Inflammatory macrophage treated with lipopolysaccharide for 1 hour (primary cell): Measurements from ENCODE around the gene B3GNT3.
"Not testable (repeated sequence)": the region's sequence is repeated elsewhere in the genome, so short reads cannot be mapped to it uniquely, and the experiment has no call there.

ENCODE experiments used
- DNase-seq, 2 donors: peaks; one replicate each; pipeline ENCODE4 v3.0.0-alpha.2; 2020 to 2022

Gene B3GNT3

DNA sequence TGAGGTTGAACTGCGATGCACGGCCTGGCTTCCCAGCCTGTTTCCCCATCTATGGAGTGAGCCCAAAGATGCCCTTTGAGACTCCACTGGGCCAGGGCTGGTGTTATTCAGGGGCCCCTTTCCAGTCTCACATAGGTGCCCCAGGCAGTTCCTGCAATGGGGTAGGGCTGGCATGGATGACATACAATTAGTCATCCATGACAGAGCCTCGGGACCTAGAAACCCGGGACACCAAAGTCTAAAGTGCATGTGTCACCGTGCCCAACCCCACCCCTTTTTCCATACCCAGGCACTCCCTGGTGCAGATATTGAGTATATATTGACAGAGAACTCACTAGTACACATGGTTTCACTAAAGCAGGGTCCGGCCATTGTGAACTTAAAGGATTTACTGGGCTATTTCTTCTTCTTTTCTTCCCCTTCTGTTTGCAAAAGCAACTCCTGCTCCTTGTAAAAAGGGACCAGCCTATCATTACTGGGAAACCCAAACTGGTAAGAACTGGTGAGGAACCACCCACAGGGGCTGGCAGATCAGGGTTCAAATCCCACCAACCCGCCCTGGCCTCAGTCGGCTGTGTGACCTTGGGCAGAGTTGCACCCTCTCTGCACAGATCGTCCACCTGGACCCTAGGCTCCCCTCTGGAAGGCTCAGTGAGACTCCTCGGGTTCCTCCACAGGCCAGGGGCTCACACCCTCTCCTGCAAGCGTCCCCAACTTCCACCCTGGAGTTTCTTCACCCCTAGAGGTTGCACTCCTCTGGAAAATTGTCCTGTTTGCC is 2.7 kb downstream of the B3GNT3 start:
- peak in 1 of 2 donors; percentile 28 for DNase-seq

DNA sequence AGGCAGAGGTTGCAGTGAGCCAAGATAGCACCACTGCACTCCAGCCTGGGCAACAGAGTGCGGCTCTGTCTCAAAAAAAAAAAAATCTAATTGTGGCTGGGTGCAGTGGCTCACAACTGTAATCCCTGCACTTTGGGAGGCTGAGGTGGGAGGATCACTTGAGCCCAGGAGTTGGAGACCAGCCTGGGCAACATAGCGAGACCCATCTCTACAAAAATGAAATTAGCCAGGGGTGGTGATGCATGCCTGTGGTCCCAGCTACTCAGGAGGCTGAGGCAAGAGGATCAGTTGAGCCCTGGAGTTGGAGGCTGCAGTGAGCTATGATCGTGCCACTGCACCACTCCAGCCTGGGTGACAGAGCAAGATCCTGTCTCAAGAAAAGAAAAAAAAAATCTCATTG is 3.7 kb downstream of the B3GNT3 start:
- not testable (repeated sequence) for DNase-seq

DNA sequence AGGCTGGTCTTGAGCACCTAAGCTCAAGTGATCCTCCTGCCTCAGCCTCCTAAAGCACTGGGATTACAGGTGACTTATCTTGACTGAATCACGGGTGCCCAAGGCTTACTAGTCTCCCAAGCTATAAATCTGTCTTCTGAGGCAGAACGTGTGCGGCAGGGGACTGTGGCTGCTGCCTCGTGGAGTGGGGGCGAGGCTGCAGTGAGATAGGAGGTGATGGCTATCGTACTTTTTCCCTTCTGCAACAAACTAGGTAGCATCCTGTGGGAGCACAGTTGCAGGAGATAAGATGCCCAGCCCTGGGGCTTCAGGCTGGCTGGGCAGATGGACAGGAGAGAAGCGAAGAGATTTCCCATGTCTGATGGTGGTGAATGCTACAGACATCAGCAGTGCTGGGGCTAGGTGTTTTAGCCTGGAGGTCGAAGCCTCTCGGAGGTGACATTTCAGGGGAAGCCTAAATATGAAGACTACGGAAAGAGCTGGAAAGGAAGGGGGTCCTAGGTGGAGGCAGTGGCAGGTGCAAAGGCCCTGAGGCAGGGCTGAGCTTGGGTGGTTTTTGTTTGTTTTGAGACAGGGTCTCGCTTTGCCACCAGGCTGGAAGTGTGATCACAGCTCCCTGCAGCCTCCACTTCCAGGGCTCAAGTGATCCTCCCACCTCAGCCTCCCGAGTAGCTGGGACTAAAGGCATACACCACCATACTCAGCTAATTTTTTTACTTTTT is 7.4 kb downstream of the B3GNT3 start:
- no peak for DNase-seq

DNA sequence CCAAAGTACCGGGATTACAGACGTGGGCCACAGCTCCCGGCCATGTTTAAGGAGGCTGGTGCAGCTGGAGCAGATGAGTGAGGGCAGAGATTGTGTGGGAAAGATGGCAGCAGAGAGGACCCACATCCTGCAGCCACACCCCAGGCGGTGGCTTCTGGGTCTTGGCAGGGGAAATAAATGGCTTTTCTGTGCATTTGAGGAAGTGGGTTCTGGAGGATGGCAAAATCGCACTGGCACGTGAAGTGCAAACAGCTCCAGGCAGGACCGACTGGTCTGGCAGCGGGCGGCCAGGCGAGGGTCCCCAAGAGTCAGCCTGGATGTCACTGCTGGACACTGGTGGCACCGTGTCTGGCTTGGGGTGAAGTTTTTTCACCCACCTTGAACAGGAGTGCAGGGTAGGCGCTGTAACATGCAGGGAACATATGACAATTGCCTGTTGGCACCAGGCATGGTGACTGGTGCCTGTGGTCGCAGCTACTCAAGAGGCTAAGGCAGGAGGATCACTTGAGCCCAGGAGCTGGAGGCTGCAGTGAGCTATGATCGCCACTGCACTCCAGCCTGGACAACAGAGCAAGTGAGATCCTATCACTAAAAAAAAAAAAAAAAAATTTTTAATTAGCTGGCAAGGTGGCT is 8.4 kb downstream of the B3GNT3 start:
- peak; percentile 49 to 55 for DNase-seq

DNA sequence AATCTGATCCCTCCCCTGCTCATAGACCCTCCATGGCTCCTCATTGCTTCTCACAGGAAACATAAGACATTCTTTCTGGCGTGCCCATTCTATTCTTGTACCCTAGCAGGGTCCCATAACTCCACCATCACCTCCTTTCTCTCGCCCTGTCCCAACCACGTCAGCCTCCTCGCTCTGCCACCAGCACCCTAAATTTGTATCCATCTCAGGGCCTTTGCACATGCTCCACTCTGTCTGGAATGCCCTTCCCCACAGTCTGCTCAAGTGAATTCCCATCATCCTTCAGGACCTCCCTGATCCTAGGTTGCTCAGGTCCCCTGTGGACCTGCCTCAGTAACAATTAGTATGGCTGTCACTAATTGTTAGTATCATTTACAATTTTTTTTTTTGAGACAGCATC is 10.5 kb downstream of the B3GNT3 start:
- no peak for DNase-seq

- DNase-seq = no peak
Measured at GRCh38 chr19:17806945-17807344, 12.0 kb downstream of the B3GNT3 start.

GRCh38 chr19:17807731-17808316 is 12.9 kb downstream of the B3GNT3 start:
- no peak for DNase-seq

DNA sequence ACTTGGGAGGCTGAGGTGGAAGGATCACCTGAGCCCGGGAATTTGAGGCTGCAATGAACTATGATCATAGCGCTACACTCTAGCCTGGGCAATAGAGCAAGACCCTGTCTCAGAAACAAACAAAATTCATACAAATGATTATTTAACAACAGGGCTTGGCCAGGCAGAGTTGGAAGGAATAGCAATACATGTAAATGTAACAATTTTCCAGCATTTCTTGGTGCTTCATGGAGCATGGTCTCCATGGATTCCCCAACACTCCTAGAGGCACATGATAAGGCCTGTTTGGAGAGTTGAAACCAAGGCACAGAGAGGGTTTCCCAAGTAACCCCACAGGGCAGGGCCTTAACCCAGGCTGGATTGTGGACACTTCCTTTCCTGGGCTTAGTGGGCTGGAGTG is 16.2 kb downstream of the B3GNT3 start:
- no peak for DNase-seq

GRCh38 chr19:17811681-17812080 is 16.7 kb downstream of the B3GNT3 start:
- no peak for DNase-seq

GRCh38 chr19:17812099-17812498 is 17.2 kb downstream of the B3GNT3 start:
- DNase-seq = no peak

GRCh38 chr19:17817668-17818363 is 22.9 kb downstream of the B3GNT3 start:
- DNase-seq = no peak

GRCh38 chr19:17821190-17821589 is 26.3 kb downstream of the B3GNT3 start, which contains the start of gene INSL3:
Gene INSL3 (minus strand): TSS chr19:17821519. CDS start chr19:17821506, 13 bp downstream.
- no peak for DNase-seq

GRCh38 chr19:17824339-17824738 is 29.4 kb downstream of the B3GNT3 start:
- no peak for DNase-seq

- no peak for DNase-seq
Measured at GRCh38 chr19:17826508-17827056, 31.6 kb downstream of the B3GNT3 start.

- DNase-seq = no peak
Measured at GRCh38 chr19:17829855-17830566, 35.1 kb downstream of the B3GNT3 start.

DNA sequence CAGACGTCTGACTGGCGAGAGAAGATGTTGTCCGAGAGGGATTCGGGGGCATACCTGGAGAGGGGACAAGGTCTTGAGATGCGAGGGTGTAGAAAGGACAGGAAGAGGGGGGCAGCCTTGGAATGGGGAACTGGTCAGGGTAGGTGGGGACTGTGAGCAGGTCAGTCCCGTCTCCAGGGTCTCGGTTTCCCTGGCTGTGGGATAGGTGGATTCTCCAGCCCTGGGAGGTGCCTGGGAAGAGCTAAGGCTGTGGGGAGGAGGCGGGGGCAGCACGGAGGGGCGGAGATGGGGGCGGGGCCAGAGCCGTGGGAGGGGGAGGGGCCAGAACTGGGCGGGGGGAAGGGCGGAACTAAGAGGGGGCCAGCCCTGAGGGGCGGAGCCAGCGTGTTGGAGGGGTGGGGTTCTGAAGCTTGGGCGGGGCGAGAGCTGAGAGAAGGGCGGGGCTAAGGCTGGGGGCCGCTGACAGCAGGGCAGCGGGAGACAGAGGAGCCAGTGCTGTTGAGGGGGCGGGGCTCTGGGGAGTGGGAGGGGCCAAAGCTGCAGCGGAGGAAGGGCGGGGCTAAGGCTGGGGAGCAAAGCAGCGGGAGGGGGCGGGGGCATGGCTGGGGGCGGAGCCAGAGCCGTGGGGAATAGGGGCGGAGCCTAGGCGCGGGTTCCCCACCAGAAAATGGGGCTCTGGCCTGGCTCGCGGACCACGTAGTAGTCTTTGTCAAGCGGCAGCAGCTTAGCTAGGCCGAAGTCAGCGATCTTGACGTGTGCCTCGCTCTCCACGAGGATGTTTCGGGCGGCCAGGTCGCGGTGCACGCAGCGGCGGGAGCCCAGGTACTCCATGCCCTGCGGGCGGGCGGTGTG is 35.9 kb downstream of the B3GNT3 start:
- DNase-seq = peak in 1 of 2 donors; percentile 6

GRCh38 chr19:17831419-17831888 is 36.5 kb downstream of the B3GNT3 start:
- DNase-seq = no peak

DNA sequence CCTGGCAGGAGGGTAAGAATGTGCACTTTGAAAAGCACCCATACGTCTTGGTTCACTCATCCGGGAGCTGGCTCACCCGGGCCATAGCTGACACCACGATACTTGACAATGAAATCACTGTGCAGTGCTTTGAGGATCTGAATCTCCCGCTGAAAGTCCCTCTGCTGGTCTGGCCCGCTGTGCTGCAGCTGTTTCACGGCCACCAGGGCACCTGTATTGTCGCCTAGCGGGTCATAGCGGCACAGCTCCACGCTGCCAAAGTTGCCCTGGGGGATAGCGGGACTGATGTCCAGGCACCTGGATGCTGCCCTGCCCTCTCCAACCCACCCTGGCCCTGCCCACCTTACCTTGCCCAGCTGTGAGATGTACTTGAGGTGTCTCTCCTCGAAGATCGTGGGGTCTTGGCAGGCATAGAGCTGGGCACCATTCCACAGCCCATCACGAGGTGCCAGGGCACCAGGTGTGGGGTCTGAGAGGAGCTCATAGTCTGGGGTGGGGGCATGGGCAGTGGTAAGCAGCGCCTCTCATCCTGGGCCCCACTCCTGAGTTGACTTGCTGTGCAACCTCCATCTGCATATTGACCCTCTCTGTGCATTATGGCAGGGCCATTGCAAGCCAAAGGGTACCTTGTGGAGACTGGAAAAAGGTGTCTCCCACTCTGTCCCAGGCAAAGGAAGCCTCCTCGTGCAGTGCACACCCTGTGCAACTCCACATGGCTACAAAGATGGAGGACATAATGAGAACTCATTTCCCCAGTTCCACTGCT is 37.7 kb downstream of the B3GNT3 start:
- DNase-seq = no peak

- DNase-seq = no peak
Measured at GRCh38 chr19:17834350-17835181, 39.6 kb downstream of the B3GNT3 start.
